Ammon's horn (tissue), 1 donor: ENCODE data around the gene TNFRSF14.

Source experiments
- DNase-seq: peaks from one replicate; pipeline ENCODE4 v3.0.0-alpha.2; 2016; ENCODE audit warnings: low spot score

Gene TNFRSF14

GRCh38 chr1:2556277-2556677 lies at the start of gene TNFRSF14:
TSS of gene TNFRSF14 (plus strand) at chr1:2556371. CDS start at chr1:2556665, 294 bp downstream.
- DNase-seq = peak; percentile 63

GRCh38 chr1:2506901-2507565 lies 49.1 kb upstream of the TNFRSF14 start:
- DNase-seq = no peak

GRCh38 chr1:2507744-2508155 lies 48.4 kb upstream of the TNFRSF14 start:
- DNase-seq = no peak

- DNase-seq = no peak
Observed at GRCh38 chr1:2508180-2508579, 48.0 kb upstream of the TNFRSF14 start.

GRCh38 chr1:2508751-2509150 lies 47.4 kb upstream of the TNFRSF14 start:
- no peak for DNase-seq

- DNase-seq = no peak
Observed at GRCh38 chr1:2509589-2509988, 46.6 kb upstream of the TNFRSF14 start.

GRCh38 chr1:2510366-2511155 lies 45.6 kb upstream of the TNFRSF14 start:
- DNase-seq = no peak

GRCh38 chr1:2512862-2513421 lies 43.2 kb upstream of the TNFRSF14 start:
- DNase-seq = no peak

GRCh38 chr1:2513939-2514652 lies 42.1 kb upstream of the TNFRSF14 start:
- DNase-seq = no peak

- no peak for DNase-seq
Observed at GRCh38 chr1:2514863-2515762, 41.1 kb upstream of the TNFRSF14 start.

GRCh38 chr1:2515763-2516080 lies 40.4 kb upstream of the TNFRSF14 start:
- DNase-seq = no peak

GRCh38 chr1:2516124-2516523 lies 40.0 kb upstream of the TNFRSF14 start:
- DNase-seq = no peak

GRCh38 chr1:2516946-2517345 lies 39.2 kb upstream of the TNFRSF14 start:
- no peak for DNase-seq

- no peak for DNase-seq
Observed at GRCh38 chr1:2517966-2518365, 38.2 kb upstream of the TNFRSF14 start.

- DNase-seq = no peak
Observed at GRCh38 chr1:2518528-2518927, 37.6 kb upstream of the TNFRSF14 start.

- DNase-seq = peak; percentile 50
Observed at GRCh38 chr1:2519029-2519685, 37.0 kb upstream of the TNFRSF14 start.

GRCh38 chr1:2519729-2520128 lies 36.4 kb upstream of the TNFRSF14 start:
- no peak for DNase-seq

- no peak for DNase-seq
Observed at GRCh38 chr1:2520206-2520605, 36.0 kb upstream of the TNFRSF14 start.

GRCh38 chr1:2520806-2521205 lies 35.4 kb upstream of the TNFRSF14 start:
- no peak for DNase-seq

GRCh38 chr1:2522230-2522629 lies 33.9 kb upstream of the TNFRSF14 start:
- no peak for DNase-seq
